SKM-1 (cell line): ENCODE results near the gene INPP5A.

Experiments used
- DNase-seq: peaks from one replicate; lab custom pipeline; 2025; ENCODE audit not compliant: unreplicated experiment; lab: John Stamatoyannopoulos, UW

The INPP5A gene

GRCh38 chr10:132776186-132776585 is 238.6 kb downstream of the INPP5A start:
- no peak for DNase-seq

GRCh38 chr10:132776821-132777220 is 239.2 kb downstream of the INPP5A start:
- no peak for DNase-seq

- no peak for DNase-seq
Measured at GRCh38 chr10:132777441-132777840, 239.9 kb downstream of the INPP5A start.

- DNase-seq, result no peak
Measured at GRCh38 chr10:132779549-132780294, 242.1 kb downstream of the INPP5A start.

- DNase-seq, result no peak
Measured at GRCh38 chr10:132780356-132780755, 242.8 kb downstream of the INPP5A start.

- DNase-seq, result no peak
Measured at GRCh38 chr10:132781556-132781955, 244.0 kb downstream of the INPP5A start.

- no peak for DNase-seq
Measured at GRCh38 chr10:132783165-132783939, 245.8 kb downstream of the INPP5A start.

- no peak for DNase-seq
Measured at GRCh38 chr10:132783940-132784865, 246.6 kb downstream of the INPP5A start.

DNA sequence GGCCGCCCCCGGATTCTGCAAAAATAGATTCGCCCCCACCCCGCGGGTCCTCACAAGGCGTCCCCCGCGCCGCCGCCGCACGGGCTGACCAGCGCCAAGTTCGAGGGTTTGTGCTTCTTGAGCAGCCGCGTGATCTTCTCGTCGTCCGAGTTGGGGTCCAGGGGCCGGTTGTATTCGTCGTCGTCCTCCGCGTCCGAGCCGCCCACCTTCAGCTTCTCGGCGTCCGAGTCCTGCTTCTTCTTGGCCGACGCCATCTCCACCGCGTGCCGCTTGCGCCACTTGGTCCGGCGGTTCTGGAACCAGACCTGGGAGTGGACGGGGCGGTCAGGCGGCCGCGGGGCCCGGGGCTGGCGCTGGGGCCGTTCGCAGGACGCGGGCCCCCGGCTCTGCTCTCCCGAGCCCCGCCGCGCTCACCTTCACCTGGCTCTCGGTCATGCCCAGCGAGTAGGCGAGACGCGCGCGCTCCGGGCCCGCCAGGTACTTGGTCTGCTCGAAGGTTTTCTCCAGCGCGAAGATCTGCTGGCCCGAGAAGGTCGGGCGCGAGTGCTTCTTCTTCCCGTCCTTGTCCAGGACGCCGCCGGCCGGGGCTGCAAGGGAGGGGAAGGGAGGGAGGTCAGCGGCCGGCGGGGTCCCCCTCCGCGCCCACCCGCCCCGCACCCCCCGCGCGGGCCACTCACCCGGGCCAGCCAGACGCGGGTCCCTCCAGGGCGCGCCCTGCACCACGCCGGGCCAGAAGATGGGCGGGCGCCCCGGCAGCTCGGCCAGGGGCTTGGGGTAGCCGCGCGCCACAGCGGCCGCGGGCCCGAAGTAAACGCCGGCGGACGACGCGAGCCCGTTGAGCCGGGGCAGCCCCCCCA is 247.5 kb downstream of the INPP5A start:
- DNase-seq, result no peak

DNA sequence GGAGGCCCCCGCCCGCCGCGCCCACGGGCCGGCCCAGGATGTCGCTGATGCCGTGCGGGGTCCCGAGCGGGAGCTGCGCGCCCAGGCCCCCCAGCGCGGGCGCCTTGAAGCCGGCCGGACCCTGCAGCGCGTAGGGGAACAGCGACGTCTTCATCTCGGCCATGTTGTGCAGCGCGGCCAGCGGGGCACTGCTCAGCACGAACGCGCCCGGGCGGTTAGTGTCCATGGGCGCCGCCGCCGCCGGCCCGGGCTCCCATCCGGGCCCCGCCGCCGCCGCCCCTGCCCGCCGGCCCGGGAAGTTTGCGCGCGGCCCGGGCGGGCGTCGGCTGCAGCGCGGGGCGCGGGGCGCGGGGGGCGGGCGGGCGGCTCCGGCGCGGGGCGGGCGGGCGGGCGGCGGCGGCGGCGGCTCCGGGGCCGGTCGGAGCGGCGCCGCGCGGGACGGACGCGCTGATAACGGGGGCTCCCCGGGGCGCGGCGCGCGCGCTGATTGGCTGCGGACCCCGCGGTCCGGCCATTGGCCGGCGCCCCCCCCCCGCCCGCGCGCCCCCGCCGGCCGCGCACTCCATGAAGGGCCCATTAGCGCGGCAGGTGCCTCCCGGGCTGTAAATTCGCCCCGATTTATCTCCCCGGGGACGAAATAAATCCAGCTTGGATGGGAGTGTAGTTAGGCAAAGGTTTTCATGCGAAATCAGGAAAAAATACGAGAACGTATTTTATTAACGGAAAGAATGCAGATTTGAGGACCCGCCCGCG is 248.3 kb downstream of the INPP5A start, which contains the start of gene NKX6-2:
Gene NKX6-2 (minus strand): TSS at position 425 of the 753 bp plus-strand sequence. CDS start 199 bp downstream, at position 226.
- DNase-seq, result no peak

DNA sequence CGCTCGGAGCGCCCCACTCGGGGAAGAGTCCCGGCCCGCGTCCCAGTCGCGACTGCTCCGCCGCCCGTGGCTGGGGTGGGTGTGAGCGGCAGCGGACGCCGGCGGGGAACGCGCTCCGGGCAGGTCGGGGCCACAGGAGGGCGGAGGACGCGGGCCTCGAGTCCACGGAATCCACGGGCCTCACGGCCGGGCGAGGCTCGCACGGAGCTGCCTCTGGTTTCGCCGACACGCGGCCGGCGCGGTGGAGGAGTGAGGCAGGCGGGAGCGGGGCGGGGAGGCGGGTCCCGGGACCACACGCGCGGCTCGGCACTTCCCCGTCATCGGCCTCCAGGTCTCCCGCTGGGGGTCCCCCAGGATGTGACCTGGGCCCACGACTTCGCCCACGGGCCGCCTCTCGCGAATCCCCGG is 248.9 kb downstream of the INPP5A start:
- no peak for DNase-seq

DNA sequence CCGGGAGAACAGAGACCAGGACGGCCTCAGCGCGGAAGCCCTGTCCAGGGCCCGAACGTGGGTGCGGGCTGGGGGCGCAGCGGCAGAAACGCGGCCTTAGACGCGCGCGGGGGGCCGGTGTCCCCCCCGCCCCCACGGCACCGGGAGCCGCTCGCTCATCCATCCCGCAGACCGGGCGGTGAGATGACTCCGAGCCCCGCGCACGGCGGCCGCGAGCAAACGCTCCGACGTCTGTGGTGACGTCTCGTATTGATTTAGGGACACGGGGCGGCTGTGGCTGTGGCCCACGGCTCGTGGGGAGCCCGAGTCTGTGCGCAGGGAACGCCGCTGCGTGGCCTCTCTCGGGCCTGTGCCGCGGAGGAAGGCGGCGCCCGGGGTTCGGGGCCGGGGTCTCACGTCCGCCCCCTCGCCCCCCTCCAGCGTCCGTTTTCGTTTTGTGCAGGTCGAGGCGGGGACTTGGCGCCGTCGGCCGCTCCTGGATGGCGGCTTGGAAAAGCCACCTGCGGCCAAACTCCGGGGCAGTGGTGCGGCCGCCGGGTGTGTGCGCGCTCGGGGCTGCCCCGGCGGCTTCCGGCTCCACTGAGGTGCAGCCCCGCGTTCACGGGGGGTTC is 249.4 kb downstream of the INPP5A start:
- DNase-seq, result no peak

GRCh38 chr10:132787495-132788179 is 250.1 kb downstream of the INPP5A start:
- no peak for DNase-seq

DNA sequence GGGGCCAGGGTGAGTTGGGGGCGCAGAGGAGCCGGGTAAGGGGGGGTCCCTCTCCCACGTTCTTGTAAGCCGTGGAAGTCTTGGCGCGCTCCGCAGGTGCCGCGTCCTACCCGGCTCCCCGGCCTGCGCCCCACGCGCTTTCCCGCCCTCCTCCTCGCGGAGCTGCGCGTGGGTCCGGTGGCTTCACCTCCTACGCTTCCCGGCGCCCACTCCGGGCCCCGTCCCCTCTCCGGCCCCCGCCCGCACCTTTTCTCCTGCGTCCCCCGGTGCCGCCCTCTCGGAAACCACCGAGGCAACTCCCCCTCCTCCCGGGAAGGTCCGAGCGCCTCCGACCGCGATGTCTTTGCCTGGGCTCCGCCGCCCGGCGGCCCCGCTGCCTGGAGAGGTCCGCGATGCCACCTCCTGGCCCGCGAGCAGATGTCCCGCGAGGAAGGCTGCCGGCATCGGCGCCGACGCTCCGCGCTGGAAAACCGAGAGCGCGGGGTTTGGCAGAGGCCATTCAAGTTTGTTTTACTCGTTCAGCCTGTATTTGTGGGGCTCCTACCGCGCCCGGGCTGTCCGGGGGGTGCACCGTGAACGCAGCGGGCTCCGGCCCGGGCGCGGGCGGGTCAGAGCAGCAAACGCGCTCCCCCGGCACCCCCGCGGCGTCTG is 250.7 kb downstream of the INPP5A start:
- DNase-seq, result no peak

- DNase-seq, result no peak
Measured at GRCh38 chr10:132788831-132789219, 251.2 kb downstream of the INPP5A start.

- no peak for DNase-seq
Measured at GRCh38 chr10:132789659-132790148, 252.1 kb downstream of the INPP5A start.

- DNase-seq, result no peak
Measured at GRCh38 chr10:132790470-132790869, 252.9 kb downstream of the INPP5A start.
